T-helper 2 cell treated with Interferon-gamma antibody and Interleukin-4, amounts not matched to agents 100 ng/mL and 5 ng/mL, for 36 hours (primary cell): ENCODE results near the gene PON2. TPM values are rescaled to one million over a fixed set of nuclear protein-coding genes. Genes with fewer than 3 reads are reported as not detected.
"Not testable (repeated sequence)": the region's sequence is repeated elsewhere in the genome, so short reads cannot be mapped to it uniquely, and the experiment has no call there.

ENCODE experiments used
- intact Hi-C: fragments of 100-400 bp; cut with micrococcal nuclease; formaldehyde crosslinking; loops from one replicate; pipeline ENCODE4 v1.15.1; 2023
- total RNA-seq: library from RNA; stranded (reverse); gene quantifications from 2 replicates; pipeline ENCODE4 v1.2.3, GENCODE V29; 2022

PON2 gene
- 12.3 and 13.8 TPM in 2 replicates for total RNA-seq

DNA sequence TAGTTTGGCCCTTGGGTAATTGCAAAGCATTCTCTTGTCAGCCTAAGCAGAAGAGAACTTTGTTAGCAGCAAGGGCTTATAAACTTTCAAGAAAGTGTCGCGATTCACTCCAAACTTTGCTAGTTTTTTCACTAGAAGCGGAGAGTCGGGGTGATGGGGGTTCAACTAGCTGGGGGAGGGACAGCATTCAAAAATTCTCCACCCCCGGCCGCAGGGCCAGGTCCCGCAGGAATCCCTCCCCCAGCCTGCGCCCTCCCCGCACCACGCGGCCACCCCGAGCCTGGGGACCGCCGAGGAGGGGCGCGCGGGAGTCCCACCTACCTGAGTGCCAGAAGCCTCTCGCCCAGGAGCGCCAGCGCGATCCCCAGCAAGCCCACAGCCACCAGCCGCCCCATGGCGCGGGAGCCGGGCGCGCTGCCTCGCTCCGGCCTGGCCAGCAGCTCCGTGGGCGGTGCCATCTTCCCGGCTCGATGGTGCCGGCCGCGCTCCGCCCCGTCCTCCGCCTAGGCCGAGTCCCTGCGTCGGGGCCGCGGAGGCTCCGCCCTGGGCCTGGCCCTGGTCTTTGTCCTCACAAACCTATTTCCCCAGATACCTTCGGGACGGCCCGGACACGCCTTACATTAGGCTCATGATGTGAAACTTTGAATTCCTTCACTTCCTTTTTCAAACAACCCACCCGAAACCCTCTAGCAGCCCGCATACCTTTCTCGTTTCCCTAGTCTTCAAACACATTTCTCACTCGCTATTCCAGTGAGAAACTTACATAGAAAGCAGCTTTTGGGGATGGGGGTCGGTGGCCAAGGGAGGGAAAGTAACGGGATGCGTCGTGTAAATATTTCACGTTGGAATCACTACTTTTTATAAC, at the start of gene PON2:
TSS of gene PON2 (minus strand) at position 472 of the 865 bp plus-strand sequence. CDS start at position 395, 77 bp downstream.
- intact Hi-C loops: loop anchor here (5.0 kb wide), 3 partner anchors 37 to 68 kb away; partner anchors contain the start of gene PON3

- intact Hi-C loops: no loop called here
Observed at GRCh38 chr7:95482424-95482823, 47.6 kb upstream of the PON2 start.

- intact Hi-C loops: no loop called here
Observed at GRCh38 chr7:95481271-95482165, 46.7 kb upstream of the PON2 start.

- intact Hi-C loops: loop anchor here (5.0 to 10.0 kb wide), 4 partner anchors 43 to 288 kb away; partner anchors contain the start of gene PON2
Observed at GRCh38 chr7:95479992-95480624, 45.3 kb upstream of the PON2 start.

GRCh38 chr7:95478272-95479037, 43.6 kb upstream of the PON2 start:
- intact Hi-C loops: loop anchor here (5.0 to 10.0 kb wide), 4 partner anchors 41 to 286 kb away; partner anchors contain the start of gene PON2

DNA sequence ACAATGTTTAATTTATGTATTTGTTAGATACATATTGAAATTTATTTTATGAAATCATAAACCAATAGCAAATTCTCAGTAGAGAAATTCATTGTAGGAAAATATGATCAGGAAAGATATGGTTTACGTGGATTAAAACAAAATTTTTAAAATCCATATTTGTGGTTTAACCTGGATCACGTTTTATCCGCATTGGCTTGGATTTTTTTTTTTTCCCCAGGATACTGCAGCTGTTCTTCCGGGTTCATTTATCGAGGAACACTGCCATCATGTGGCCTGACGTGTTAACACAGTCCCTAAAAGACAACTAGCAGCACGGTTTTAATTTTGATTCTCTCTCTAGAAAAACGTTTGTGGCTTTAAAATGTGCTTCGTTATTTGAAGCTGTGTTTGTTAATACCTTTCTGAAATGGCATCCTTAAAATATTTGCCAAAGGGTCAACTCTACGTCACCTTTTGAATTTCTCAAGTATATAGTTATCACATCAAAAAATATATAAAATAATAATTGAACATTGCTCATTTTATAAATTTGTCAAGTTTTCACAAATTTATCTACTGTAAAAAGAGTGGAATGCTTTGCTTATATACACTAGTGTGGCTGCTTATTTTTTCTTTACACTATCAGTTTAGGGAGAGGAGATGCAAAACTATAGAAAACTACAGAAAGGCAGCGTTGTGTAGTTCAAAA, 42.2 kb upstream of the PON2 start:
- intact Hi-C loops: loop anchor here (1.0 to 10.0 kb wide), 6 partner anchors 24 to 1028 kb away; partner anchors contain the start of gene PON2

GRCh38 chr7:95476072-95476847, 41.4 kb upstream of the PON2 start:
- intact Hi-C loops: loop anchor here (2.0 to 10.0 kb wide), 5 partner anchors 25 to 284 kb away; partner anchors contain the start of gene PON2

DNA sequence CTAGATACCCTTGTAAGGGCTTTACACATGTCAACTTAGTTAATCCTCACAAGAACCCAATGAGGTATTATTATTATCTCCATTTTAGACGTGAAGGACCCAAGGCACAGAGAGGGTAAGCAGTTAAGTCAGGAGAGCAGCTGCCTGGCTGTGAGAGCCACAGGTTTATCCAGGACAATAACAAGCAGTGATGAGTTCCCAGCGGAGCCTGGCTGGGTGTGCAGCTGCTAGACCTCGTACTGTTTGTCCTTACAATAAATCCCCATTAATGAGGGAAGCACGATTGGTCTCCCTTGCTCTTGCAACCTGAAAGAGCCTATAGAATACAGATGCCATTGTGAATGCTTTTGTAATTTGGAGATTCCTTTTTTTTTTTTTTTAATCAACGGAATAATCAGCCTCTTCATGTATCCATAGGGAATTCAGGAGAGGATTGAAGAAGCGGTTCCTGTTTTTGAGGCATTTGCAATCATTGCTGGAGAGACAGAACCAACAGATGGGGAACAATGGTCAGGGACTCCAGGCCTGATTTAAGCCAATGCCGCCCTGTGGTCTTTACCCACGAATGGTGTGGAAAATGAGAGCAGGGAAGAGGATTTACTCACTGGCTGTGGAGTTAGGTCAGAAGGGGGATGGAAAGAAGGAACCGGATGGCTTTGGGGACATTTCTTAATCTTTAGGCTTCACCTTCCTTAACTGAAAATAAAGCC, 38.6 kb upstream of the PON2 start:
- intact Hi-C loops: loop anchor here (10.0 kb wide), 2 partner anchors 139 to 229 kb away; no protein-coding TSS in a partner anchor

DNA sequence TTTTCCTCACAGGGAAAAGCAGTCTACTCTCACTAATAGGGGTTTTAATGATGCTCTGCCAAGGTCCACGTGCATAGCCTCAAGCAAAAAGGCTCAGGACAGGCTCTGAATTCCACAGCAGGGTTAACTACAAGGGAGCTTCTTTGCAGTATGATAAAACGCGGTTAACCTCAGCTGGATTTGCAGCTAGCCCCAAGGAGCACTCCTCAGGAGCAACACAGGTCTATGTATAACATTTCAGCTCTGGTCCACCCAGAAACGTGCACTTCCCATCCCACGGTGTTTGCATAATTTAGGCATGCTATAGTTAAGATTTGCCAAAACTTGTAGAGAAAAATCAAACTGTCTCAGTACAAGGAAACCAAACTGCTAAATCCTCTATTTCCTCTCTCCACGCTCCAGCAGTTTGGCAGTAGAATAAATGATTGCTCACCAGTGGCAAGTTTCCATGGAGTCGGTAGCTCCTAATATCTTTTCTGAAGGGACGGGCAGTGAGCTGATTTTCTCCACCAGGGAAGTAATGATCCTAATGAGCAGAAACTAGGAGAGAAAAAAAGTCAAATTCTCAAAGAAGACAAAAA, 37.8 kb upstream of the PON2 start:
- intact Hi-C loops: loop anchor here (10.0 kb wide), 2 partner anchors 138 to 228 kb away; no protein-coding TSS in a partner anchor

DNA sequence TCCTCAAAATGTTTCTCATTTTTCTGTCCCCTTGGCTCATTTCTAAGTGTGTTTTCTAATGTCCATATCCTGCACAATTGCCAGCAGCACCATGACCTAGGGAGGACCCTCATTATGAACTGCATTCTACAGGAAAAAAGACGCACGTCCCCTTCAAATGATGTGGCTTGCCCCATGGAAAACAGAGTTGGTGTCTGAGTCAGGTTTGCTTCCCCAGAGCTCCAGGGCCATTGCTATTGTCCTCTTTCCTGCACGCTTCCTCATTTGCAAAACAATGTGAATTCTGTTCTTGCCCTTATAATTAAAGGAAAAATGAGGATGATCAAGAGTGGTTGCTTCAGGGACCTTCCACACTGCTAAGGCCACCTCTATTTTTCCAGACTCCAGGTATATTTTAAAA, 36.2 kb upstream of the PON2 start:
- intact Hi-C loops: loop anchor here (10.0 kb wide), 2 partner anchors 136 to 226 kb away; no protein-coding TSS in a partner anchor

- intact Hi-C loops: loop anchor here (10.0 kb wide), 2 partner anchors 136 to 226 kb away; no protein-coding TSS in a partner anchor
Observed at GRCh38 chr7:95470452-95470851, 35.6 kb upstream of the PON2 start.

- intact Hi-C loops: loop anchor here (10.0 kb wide), 2 partner anchors 135 to 225 kb away; no protein-coding TSS in a partner anchor
Observed at GRCh38 chr7:95469848-95470247, 35.0 kb upstream of the PON2 start.

- intact Hi-C loops: no loop called here
Observed at GRCh38 chr7:95469187-95469586, 34.4 kb upstream of the PON2 start.

- intact Hi-C loops: no loop called here
Observed at GRCh38 chr7:95467912-95468607, 33.2 kb upstream of the PON2 start.

- intact Hi-C loops: not testable (repeated sequence)
Observed at GRCh38 chr7:95460653-95461052, 25.8 kb upstream of the PON2 start.

DNA sequence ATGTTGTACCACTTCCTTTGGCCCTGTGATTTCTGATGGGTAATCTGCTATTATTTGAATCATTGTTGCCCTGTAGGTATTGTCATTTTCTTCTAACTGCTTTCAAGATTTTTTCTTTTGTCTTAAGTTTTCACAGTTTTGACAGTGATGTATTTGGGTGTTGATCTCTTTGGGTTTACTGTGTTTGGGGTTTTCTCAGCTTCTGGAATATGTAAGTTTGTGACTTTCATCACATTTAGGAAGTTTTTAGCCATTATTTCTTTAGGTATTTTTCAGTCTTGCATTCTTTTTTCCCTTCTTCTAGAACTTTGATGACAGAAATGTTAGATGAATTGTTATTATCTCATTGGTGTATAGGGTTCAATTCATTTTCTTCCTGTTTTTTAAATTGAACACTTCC, 23.1 kb upstream of the PON2 start:
- intact Hi-C loops: no loop called here
